Activated CD8-positive, alpha-beta memory T cell treated with anti-CD3 and anti-CD28 coated beads, Interleukin-2, amount 10 ng/mL, durations not matched to agents 7 days and 5 days (primary cell): ENCODE data around the gene ZNF423. TPM values are rescaled to one million over a fixed set of nuclear protein-coding genes. Genes with fewer than 3 reads are reported as not detected.
A peak's percentile ranks its signal among the peaks of the same experiment; 100 is the strongest.

Experiments
- ATAC-seq: fragments of 150-1000 bp; cut with Tn5 transposase; one replicate; pipeline ENCODE4 v1.10.0; 2021; ENCODE audit warnings: moderate library complexity
- CTCF ChIA-PET: fragments of 350-600 bp; sonication (Branson Sonifier 250); formaldehyde crosslinking; loops from one replicate; lab custom pipeline; 2021; ENCODE audit warnings: antibody characterized with exemption; lab: Charles Lee
- DNase-seq: peaks from one replicate; pipeline ENCODE4 v3.0.0-alpha.2; 2020
- H3K27ac Mint-ChIP-seq: one replicate; pipeline ENCODE4 v1.8.0; 2021; ENCODE audit warnings: mild to moderate bottlenecking, mixed read lengths
- H3K27me3 Mint-ChIP-seq: one replicate; pipeline ENCODE4 v1.8.0; 2021; ENCODE audit warnings: mixed read lengths
- H3K36me3 Mint-ChIP-seq: one replicate; pipeline ENCODE4 v1.8.0; 2021; ENCODE audit warnings: mild to moderate bottlenecking, mixed read lengths
- H3K4me1 Mint-ChIP-seq: one replicate; pipeline ENCODE4 v1.8.0; 2021; ENCODE audit warnings: mixed read lengths
- H3K4me3 Mint-ChIP-seq: one replicate; pipeline ENCODE4 v1.8.0; 2021; ENCODE audit warnings: mild to moderate bottlenecking, moderate library complexity, mixed read lengths
- H3K9me3 Mint-ChIP-seq: one replicate; pipeline ENCODE4 v1.8.0; 2022; ENCODE audit warnings: low read depth, mixed read lengths
- total RNA-seq, 2 experiments: library from RNA; stranded (reverse); gene quantifications; one replicate each; pipeline ENCODE4 v1.2.3, GENCODE V29; 2021

Gene ZNF423
- total RNA-seq, 2 experiments from 2014 or later, result not detected

DNA sequence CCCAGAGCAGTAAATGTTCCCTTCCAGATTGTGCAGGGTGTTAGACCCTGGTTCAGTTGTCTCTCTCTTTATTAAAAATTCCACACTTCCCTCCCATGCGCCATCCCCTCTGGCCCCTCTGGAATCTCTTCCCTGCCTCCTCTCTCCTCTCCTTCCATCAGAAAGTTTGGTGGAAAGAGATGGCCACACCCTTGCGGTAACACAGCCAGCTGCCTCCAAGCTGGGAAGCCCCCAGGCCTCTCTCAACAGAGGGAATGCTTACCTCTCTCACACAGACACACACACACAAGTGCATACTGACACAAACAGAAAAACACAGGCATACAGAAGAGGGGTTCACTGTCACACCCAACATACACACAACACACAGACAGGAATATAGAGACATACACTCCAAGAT, 261.8 kb downstream of the ZNF423 start:
- Mint-ChIP-seq H3K27me3 (peaks cover 19% of the 10 kb centered on the region), H3K36me3 (no peaks in the 10 kb centered on the region), H3K4me1 (no peaks in the 10 kb centered on the region), H3K27ac (no peak overlapping the region), H3K9me3 (no peaks in the 10 kb centered on the region), H3K4me3 (no peak overlapping the region)
- ATAC-seq, result no peak
- DNase-seq, result peak; percentile 19
- CTCF ChIA-PET, result interaction anchor here (3.0 kb wide), 1 partner anchor 185 kb away, joined by 23 read pairs; no protein-coding TSS in a partner anchor

DNA sequence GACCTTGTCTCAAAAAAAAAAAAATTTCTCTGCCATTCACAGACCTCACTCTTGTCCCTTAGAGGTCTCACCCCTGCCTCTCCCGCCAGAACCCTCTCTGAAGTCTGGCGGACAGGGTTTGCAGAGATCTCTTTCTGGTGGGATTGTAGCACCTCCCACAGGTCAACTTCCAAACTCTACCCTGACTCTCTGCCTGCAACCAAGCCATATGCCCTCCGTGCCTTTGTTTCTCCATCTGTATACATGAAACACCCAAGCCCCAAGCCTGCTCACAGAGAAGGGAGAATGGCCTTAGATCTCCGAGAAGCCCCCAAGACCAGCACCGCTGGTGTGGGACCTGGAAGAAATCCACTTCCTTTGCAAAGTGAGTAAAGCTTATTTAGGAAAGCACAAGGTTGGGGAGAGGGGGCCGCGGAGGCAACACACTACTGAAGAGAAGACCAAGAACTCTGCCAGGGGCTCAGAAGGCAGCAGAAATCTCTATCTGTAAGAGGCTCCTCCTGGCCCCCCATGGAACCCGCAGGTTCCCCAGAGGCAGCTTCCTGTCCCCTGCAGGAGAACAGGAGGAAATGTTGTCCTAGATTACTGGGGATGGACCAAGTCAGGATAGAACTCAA, 262.4 kb downstream of the ZNF423 start:
- Mint-ChIP-seq H3K27ac (no peak overlapping the region), H3K36me3 (no peaks in the 10 kb centered on the region), H3K4me3 (no peak overlapping the region), H3K9me3 (no peaks in the 10 kb centered on the region), H3K27me3 (peaks cover 24% of the 10 kb centered on the region), H3K4me1 (no peaks in the 10 kb centered on the region)
- CTCF ChIA-PET, result interaction anchor here (0.9 to 3.0 kb wide), 6 partner anchors 8 to 184 kb away, joined by 3 to 23 read pairs (median 4); no protein-coding TSS in a partner anchor
- DNase-seq, result no peak
- no peak for ATAC-seq

DNA sequence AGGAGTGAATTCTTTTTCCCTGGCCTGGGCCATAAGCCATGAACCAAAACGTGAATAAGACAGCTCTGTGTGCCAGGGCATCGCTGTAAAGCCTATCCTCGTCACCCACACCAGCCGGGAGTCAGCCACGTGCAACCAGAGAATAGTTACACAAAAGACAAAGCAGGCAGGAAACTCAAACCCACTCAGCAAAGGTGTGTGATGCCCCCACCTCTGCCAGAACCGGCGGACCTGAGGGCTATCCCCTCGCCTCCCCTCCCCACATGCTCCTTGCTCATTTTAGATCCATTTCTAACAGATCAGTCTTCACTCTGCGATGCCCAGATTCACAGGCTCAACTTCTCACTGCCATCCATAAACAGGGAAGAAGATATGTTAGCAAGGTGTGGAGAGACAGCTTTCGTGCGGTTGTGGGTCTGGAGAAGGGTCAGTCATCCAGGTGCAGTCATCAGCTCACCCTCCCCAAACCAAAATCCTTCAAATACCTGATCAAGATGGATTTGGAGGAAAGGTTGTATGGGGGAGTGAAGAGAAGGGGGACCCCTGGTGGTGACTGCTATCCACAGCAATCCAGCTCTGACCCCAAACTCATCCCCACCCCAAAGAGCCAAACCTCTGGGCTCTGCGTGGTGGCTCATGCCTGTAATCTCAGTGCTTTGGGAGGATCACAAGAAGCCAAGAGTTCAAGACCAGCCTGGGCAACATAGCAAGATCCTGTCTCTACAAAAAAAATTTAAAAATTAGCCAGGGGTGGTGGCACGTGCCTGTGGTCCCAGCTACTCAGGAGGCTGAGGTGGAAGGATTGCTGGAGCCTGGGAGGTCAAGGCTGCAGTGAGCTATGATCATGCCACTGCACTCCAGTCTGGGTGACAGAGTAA, 263.1 kb downstream of the ZNF423 start:
- CTCF ChIA-PET, result interaction anchor here (0.9 to 3.0 kb wide), 6 partner anchors 9 to 184 kb away, joined by 3 to 23 read pairs (median 4); no protein-coding TSS in a partner anchor
- Mint-ChIP-seq H3K36me3 (no peaks in the 10 kb centered on the region), H3K27me3 (peaks cover 24% of the 10 kb centered on the region), H3K4me1 (no peaks in the 10 kb centered on the region), H3K27ac (no peak overlapping the region), H3K9me3 (no peaks in the 10 kb centered on the region), H3K4me3 (no peak overlapping the region)
- DNase-seq, result peak; percentile 46
- peak; percentile 57 for ATAC-seq

DNA sequence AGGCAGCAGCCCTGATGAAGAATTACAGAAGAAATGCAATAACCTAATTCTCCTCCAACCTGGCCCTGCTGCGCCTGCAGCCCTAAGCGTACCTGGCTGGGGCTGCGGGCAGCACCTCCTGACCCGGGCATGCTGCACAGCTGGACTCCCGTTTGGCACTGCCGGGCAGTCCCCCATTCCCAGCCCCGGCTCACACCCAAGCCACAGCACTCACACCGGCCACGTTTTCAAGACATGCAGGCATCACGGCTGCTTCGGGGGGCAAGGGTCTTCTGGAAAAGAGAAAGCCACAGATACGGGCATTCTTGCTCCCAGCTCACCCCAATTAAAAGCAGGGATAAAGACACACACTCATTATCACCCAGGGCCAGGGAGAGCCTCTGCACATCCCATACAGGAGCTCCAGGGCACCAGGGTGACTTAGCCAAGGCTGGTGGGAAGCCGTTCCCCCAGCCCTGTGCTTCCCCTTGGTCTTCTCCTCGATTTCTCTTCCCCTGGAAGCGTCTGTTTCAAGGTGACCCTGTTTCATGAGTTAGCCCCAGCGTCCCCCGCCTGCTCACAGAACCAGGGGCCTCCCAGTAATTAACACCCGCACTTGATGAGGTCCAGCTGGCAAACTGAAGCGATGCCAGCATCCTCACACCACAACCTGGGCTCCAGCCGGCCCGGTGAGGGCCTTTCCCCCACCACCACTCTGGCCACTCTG, 265.6 kb downstream of the ZNF423 start:
- no peaks in the 10 kb centered on the region for H3K4me1 Mint-ChIP-seq
- no peak for ATAC-seq
- H3K27ac Mint-ChIP-seq, result no peak overlapping the region
- H3K27me3 Mint-ChIP-seq, result peaks cover 18% of the 10 kb centered on the region
- H3K4me3 Mint-ChIP-seq, result no peak overlapping the region
- CTCF ChIA-PET, result interaction anchor here (0.6 to 1.3 kb wide), 2 partner anchors 148 to 182 kb away, joined by 3 read pairs; no protein-coding TSS in a partner anchor
- no peak for DNase-seq
- H3K36me3 Mint-ChIP-seq, result no peaks in the 10 kb centered on the region
- H3K9me3 Mint-ChIP-seq, result no peaks in the 10 kb centered on the region

DNA sequence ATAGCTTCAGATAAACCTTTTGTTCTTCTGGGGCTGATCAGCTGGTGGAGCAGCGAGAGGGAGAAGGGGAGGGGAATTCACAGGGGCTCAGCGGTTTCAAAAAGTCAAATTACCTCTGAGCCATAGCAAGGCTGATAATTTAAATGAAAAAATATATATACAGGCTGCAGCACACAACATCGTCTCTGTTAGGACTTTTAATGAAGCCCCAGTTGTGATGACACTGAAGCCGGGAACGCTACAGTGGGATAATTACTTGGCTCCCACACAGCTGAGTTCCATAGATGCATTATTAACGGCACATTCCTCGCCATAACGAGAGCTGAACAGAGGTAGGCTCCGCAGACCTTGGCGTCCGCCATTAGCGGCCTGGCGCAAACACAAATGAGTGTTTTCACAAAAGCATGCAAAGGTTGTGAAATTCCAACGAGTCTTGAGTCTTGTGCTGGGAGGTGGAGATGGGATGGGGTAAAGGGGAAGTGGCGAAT, 266.3 kb downstream of the ZNF423 start:
- ATAC-seq, result no peak
- Mint-ChIP-seq H3K4me3 (no peak overlapping the region), H3K27ac (no peak overlapping the region), H3K4me1 (no peaks in the 10 kb centered on the region), H3K36me3 (no peaks in the 10 kb centered on the region), H3K9me3 (no peaks in the 10 kb centered on the region), H3K27me3 (peaks cover 18% of the 10 kb centered on the region)
- CTCF ChIA-PET, result interaction anchor here (1.3 kb wide), 1 partner anchor 148 kb away, joined by 3 read pairs; no protein-coding TSS in a partner anchor
- DNase-seq, result no peak

DNA sequence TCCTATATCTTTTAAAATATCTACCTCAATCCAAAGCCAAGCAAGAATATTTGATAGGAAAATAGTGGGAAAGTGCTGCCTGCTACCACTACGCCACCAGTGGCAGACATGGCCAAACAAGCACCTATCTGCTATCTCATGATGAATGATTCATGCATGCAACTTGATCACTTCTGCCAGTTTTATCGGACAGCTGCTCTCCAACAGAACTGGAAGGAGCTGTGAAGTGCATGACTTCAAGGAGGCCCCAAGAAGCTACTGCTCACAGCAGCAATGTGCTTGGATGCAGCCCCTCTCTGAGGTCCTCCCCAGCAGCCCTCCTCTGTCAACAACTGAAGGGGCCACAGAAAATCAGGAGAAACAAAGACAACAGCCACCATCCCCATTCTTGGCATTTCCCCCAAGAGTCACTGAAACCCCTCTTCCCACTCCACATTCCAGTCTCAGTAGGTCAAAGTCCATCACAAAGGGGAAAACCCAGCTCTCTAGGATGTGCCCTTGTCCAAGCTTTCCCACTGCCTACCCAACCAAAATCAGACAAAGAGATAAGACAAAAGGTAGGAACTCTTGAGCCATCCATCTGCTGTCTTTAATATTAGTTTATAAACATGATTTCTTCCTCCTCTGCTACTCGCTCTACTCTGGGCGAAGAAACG, 267.1 kb downstream of the ZNF423 start:
- CTCF ChIA-PET, result interaction anchor here (1.3 kb wide), 1 partner anchor 147 kb away, joined by 3 read pairs; no protein-coding TSS in a partner anchor
- DNase-seq (no peak), ATAC-seq (no peak)
- no peak overlapping the region for H3K27ac Mint-ChIP-seq
- H3K4me1 Mint-ChIP-seq, result no peaks in the 10 kb centered on the region
- H3K4me3 Mint-ChIP-seq, result no peak overlapping the region
- H3K36me3 Mint-ChIP-seq, result no peaks in the 10 kb centered on the region
- H3K9me3 Mint-ChIP-seq, result no peaks in the 10 kb centered on the region
- H3K27me3 Mint-ChIP-seq, result peaks cover 12% of the 10 kb centered on the region

DNA sequence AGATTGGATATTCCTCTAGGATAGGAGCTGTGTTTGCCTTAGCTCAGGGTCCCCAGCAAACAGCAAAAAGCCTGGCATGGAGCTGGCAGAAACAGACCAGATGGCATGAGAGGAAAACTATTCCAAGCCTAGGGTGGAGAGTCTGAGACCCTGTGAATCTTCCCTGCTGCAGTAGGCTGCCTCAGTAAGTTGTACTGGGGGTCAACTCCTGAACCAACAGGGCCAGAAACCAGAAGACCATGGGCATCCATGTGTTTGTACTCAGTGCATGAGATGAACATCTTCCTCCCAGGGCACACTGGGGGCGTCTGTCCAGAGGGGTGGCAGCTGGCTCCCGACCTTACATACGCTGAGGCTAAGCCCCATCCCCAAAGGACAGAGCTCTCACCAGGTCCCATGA, 267.9 kb downstream of the ZNF423 start:
- Mint-ChIP-seq H3K4me3 (no peak overlapping the region), H3K27me3 (peaks cover 12% of the 10 kb centered on the region), H3K9me3 (no peaks in the 10 kb centered on the region), H3K36me3 (no peaks in the 10 kb centered on the region), H3K4me1 (no peaks in the 10 kb centered on the region), H3K27ac (no peak overlapping the region)
- DNase-seq (no peak), ATAC-seq (no peak)
- CTCF ChIA-PET, result no interaction called here

DNA sequence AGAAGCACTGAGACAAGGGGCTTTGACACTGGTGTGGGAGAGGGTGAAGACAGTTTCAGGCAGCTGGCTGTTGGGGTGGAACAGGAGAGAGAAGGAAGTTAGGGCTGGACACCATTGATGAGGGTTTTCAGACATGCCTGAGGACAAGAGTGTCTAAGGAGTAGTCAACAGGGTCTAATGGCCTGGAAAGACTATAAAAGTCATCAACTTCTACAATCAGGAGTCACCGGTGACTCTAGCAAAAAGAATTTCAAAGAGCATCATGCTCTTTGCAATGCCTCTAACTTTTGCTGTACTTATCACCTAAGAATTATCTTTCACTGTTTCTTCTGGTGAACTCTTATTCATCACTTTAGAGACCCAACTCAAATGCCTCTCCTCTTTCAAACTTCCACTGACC, 268.4 kb downstream of the ZNF423 start:
- CTCF ChIA-PET, result no interaction called here

DNA sequence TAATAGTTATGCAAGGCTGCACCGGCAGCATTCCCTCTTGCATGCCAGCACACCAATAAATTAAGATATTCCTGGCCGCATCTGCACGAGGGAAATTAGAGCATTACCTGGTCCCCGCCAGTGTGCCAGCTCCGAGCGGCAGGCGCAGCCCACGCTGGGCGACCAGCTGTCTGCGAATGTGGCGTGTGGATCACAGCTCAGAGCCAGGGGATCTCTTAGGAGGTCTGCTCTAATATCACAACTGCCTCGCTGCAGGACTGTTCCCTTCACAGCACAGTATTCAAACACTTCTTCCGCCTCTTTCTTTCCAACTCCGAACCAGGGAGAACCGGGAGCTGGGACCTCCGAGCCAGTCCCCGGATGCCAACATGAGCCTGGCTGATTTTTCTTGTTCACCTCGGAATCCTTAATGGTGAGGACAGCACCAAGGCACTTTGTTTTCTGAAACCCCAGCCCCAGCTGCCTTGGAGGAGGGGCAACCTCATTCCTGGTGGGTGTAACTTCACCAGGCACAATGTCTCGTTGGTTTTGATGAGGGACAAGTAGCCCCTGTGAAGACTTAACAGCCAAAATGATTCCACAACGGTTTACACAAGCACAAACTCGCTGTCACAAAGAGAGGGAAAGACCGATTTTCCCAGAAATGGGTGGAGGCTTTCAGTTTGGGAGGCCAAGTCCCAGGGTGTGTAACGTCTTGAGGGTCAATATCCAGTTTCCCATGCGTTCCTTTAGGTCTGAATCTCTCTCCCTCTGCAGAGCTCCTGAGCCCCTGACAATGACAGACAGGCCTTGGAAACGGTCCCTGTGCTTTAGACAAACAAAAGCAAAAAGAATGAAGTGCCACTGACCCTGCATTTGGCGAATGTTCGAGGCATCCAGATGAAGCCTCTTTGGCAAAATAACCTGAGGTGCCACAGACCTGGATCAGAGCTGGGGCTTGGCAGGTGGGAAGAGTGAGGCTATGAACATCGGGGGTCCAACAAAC, 269.2 kb downstream of the ZNF423 start:
- H3K27me3 Mint-ChIP-seq, result peaks cover 7% of the 10 kb centered on the region
- H3K4me1 Mint-ChIP-seq, result no peaks in the 10 kb centered on the region
- ATAC-seq (no peak), DNase-seq (no peak)
- no peaks in the 10 kb centered on the region for H3K36me3 Mint-ChIP-seq
- H3K4me3 Mint-ChIP-seq, result no peak overlapping the region
- CTCF ChIA-PET, result no interaction called here
- no peaks in the 10 kb centered on the region for H3K9me3 Mint-ChIP-seq
- no peak overlapping the region for H3K27ac Mint-ChIP-seq

More for the DNA sequence above, 268.4 kb downstream of the ZNF423 start:
- ATAC-seq (no peak), DNase-seq (no peak)
- Mint-ChIP-seq H3K36me3 (no peaks in the 10 kb centered on the region), H3K27ac (no peak overlapping the region), H3K27me3 (peaks cover 9% of the 10 kb centered on the region), H3K9me3 (no peaks in the 10 kb centered on the region), H3K4me1 (no peaks in the 10 kb centered on the region), H3K4me3 (no peak overlapping the region)

DNA sequence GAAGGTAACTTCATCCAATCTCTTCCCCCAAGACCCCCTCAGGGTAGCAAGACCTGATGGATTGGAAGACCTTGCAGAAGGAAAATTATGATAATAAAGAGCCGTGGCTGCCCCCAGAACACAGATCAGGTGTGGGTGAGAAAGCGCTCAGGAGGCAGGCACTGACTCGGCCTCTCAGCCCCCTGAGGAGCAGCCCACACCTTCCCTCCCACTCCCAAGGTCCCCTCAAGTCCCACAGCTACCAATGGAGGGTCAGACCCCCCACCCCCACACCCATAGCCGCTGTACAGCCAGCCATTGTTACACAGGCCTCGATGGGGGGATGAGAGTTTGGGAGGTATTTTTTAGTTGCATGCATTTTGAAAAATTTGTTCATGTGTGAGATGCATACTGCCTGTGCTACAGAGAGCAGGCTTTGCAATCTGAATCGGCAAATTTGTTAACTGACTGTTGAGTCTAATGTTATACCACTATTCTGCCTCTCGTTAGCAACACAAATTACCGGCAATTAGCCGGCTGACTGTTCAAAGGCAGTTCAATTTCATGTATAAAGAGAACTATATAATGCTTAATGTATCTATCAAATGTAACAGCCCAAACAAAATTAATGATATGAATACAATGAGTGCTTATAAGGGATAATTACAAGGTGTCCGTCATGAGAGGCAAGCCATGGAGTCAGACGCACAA, 270.6 kb downstream of the ZNF423 start:
- H3K9me3 Mint-ChIP-seq, result no peaks in the 10 kb centered on the region
- no peaks in the 10 kb centered on the region for H3K36me3 Mint-ChIP-seq
- DNase-seq (no peak), ATAC-seq (no peak)
- no peak overlapping the region for H3K27ac Mint-ChIP-seq
- H3K4me1 Mint-ChIP-seq, result no peaks in the 10 kb centered on the region
- H3K27me3 Mint-ChIP-seq, result peaks cover 6% of the 10 kb centered on the region
- CTCF ChIA-PET, result no interaction called here
- H3K4me3 Mint-ChIP-seq, result no peak overlapping the region

DNA sequence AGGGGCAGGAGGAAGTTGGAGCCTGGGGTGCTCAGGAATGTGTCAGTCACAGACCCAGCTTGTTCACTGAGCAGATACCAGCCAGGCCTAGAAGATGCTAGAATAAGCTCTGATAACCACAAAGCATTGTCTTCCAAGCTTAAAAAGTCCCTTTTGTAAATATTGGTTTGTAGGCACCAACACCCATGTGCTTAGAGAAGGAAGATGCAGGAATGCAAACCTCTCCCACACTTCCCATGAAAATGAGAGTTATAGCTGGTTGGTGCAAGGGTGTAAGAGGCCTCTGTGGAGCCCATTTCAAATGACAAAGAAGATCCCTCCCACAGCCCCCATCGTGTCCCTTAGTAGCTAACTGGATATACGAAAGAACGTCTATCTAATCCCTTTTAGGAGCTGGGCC, 272.0 kb downstream of the ZNF423 start:
- DNase-seq (no peak), ATAC-seq (no peak)
- H3K4me1 Mint-ChIP-seq, result no peaks in the 10 kb centered on the region
- H3K27ac Mint-ChIP-seq, result no peak overlapping the region
- no peaks in the 10 kb centered on the region for H3K36me3 Mint-ChIP-seq
- CTCF ChIA-PET, result interaction anchor here (0.8 kb wide), 1 partner anchor 11 kb away, joined by 3 read pairs; no protein-coding TSS in a partner anchor
- no peaks in the 10 kb centered on the region for H3K9me3 Mint-ChIP-seq
- no peak overlapping the region for H3K4me3 Mint-ChIP-seq
- H3K27me3 Mint-ChIP-seq, result peaks cover 2% of the 10 kb centered on the region
